Measurements from ENCODE around the gene NRBF2.
"Not testable (repeated sequence)": the region's sequence is repeated elsewhere in the genome, so short reads cannot be mapped to it uniquely, and the experiment has no call there.

NRBF2 gene

DNA sequence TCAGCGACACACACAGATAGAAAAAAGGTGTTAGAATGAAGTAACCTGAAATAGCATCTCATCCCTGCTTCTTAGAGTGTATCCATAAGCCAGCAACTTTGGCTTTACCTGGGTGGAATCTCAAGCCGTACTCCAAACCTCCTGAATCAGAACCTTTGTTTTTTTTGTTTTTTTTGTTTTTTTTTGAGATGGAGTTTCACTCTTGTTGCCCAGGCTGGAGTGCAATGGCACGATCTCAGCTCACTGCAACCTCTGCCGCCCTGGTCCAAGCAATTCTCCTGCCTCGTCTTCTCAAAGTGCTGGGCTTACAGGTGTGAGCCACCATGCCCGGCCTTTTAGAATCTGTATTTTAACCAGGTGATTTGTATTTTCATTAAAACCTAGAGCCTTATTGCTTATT is 9.0 kb downstream of the NRBF2 start:
- Histone ChIP-seq H3K27me3 (replicated peaks; ENCODE audit: control insufficient read depth, insufficient read depth, low read length) (no peaks in the 10 kb centered on the region), H3K4me3 (replicated peaks; ENCODE audit: low read depth, low read length) (no peak overlapping the region), H3K36me3 (ENCODE audit: control insufficient read depth, insufficient read depth, low read length) (no peaks in the 10 kb centered on the region; the same call in 1 of the 2 replicates)
- no peak for DNase-seq (ENCODE audit: extremely low read depth, insufficient read length)
- TF ChIP-seq CTCF (IDR thresholded peaks at IDR 0.05; ENCODE audit: insufficient read depth, low read length, poor library complexity, severe bottlenecking): no peak

DNA sequence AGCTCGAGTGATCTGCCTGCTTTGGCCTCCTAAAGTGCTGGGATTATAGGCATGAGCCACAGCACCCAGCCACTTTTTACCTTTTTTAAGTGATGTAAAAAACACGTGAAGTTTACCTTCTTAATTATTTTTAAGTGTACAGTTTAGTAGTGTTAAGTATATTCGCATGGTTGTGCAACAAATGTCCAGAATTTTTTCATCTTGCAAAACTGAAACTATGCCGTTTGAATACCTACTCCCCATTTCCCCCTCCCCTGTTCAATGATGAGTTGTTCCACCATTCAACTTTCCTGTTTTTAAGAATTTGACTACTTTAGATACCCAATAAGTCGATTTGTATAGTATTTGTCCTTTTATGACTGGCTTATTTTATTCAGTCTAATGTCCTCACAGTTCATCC is 10.9 kb downstream of the NRBF2 start:
- Histone ChIP-seq H3K36me3 (ENCODE audit: control insufficient read depth, insufficient read depth, low read length) (no peaks in the 10 kb centered on the region; the same call in 1 of the 2 replicates), H3K27me3 (replicated peaks; ENCODE audit: control insufficient read depth, insufficient read depth, low read length) (no peaks in the 10 kb centered on the region), H3K4me3 (replicated peaks; ENCODE audit: low read depth, low read length) (no peak overlapping the region)
- DNase-seq (ENCODE audit: extremely low read depth, insufficient read length): no peak
- TF ChIP-seq CTCF (IDR thresholded peaks at IDR 0.05; ENCODE audit: insufficient read depth, low read length, poor library complexity, severe bottlenecking): no peak

DNA sequence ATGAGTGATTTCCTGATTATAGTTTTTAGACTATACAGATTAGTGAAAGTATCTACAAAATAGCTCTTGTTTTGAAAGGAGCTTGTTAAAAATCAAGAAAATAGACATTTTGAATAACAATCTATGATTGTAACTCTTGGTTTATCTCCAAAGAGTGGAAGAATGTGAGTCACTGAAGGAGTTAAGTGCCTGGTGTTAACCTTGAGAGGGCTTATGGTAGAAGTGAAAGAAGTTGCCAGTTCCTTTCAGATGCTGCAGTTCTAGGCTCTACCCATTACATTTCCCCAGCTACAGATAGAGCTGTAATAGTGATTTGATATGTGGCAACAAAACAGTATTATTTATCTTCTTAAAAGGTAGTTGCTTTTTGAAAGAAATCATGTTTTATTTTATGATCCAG is 12.7 kb downstream of the NRBF2 start:
- peaks cover 2% of the 10 kb centered on the region for H3K36me3 ChIP-seq (ENCODE audit: control insufficient read depth, insufficient read depth, low read length)
- no peak for DNase-seq (ENCODE audit: extremely low read depth, insufficient read length)
- H3K27me3 ChIP-seq (replicated peaks; ENCODE audit: control insufficient read depth, insufficient read depth, low read length): no peaks in the 10 kb centered on the region
- no peak for TF ChIP-seq CTCF (IDR thresholded peaks at IDR 0.05; ENCODE audit: insufficient read depth, low read length, poor library complexity, severe bottlenecking)
- no peak overlapping the region for H3K4me3 ChIP-seq (replicated peaks; ENCODE audit: low read depth, low read length)

DNA sequence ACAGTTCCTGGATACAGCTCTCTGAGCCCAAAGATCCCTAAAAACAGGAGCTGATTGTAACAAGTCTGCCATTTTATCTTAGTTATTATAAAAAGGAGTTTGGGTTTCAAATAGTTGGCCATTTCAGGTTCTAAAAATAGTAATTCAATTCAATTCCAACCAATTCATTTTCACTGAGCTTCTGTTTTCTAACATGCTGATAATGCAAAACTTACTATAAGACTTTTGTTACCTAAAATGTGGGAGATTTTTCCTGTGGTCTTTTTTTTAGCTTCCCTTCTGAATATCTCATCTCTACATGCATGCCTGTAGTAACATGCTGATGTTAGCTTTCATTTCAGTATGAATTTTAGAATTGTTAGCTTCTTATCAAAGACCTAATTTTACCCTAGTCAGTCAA is 13.4 kb downstream of the NRBF2 start:
- no peak for DNase-seq (ENCODE audit: extremely low read depth, insufficient read length)
- TF ChIP-seq CTCF (IDR thresholded peaks at IDR 0.05; ENCODE audit: insufficient read depth, low read length, poor library complexity, severe bottlenecking): no peak
- Histone ChIP-seq H3K4me3 (replicated peaks; ENCODE audit: low read depth, low read length) (no peak overlapping the region), H3K27me3 (replicated peaks; ENCODE audit: control insufficient read depth, insufficient read depth, low read length) (no peaks in the 10 kb centered on the region), H3K36me3 (ENCODE audit: control insufficient read depth, insufficient read depth, low read length) (peaks cover 2% of the 10 kb centered on the region)

DNA sequence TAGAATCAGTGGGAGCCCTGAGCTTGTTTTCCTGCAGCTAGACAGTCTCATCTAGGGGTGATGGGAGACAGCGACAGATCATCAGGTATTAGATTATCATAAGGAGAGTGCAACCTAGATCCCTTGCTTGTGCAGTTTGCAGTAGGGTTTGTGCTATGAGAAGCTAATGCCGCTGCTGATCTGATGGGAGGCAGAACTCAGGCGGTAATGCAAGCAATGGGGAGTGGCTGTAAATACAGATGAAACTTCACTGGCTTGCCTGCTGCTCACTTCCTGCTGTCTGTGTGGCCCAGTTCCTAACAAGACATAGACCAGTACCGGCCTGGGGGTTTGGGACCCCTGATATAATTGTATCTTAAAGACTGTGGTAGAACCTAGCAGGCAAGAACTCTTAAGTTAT is 17.6 kb downstream of the NRBF2 start:
- Histone ChIP-seq H3K4me3 (replicated peaks; ENCODE audit: low read depth, low read length) (no peak overlapping the region), H3K27me3 (replicated peaks; ENCODE audit: control insufficient read depth, insufficient read depth, low read length) (no peaks in the 10 kb centered on the region), H3K36me3 (ENCODE audit: control insufficient read depth, insufficient read depth, low read length) (peaks cover 8% of the 10 kb centered on the region)
- no peak for TF ChIP-seq CTCF (IDR thresholded peaks at IDR 0.05; ENCODE audit: insufficient read depth, low read length, poor library complexity, severe bottlenecking)
- no peak for DNase-seq (ENCODE audit: extremely low read depth, insufficient read length)

GRCh38 chr10:63153868-63154545 is 20.9 kb downstream of the NRBF2 start:
- H3K36me3 ChIP-seq (ENCODE audit: control insufficient read depth, insufficient read depth, low read length); DNase-seq (ENCODE audit: extremely low read depth, insufficient read length); H3K4me3 ChIP-seq (replicated peaks; ENCODE audit: low read depth, low read length); H3K27me3 ChIP-seq (replicated peaks; ENCODE audit: control insufficient read depth, insufficient read depth, low read length): not testable (repeated sequence)

Measured in GM06990 (cell line).